ENCODE measurements around the gene ZPBP2.

DNA sequence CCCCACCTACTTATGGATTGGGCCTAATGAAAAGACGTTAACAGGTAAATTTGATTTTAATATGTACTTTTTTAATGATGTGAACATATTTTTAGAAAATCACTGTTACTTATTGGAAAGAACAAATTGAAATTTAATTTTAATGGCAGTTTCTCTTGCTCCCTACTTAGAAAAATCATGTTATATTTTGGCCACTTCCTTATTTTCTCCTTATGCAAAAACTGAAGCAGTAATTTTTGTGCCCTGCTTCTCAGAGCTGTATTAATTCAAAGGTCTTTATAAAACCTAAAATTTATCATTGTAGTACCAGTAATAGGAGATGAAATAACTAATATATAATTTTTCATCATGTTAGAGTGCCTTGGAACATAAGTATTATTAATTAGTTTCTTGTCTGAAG, 2.8 kb downstream of the ZPBP2 start:
- no peak for TF ChIP-seq POLR2A (IDR thresholded peaks at IDR 0.05)
- TF ChIP-seq, protein P1, sequence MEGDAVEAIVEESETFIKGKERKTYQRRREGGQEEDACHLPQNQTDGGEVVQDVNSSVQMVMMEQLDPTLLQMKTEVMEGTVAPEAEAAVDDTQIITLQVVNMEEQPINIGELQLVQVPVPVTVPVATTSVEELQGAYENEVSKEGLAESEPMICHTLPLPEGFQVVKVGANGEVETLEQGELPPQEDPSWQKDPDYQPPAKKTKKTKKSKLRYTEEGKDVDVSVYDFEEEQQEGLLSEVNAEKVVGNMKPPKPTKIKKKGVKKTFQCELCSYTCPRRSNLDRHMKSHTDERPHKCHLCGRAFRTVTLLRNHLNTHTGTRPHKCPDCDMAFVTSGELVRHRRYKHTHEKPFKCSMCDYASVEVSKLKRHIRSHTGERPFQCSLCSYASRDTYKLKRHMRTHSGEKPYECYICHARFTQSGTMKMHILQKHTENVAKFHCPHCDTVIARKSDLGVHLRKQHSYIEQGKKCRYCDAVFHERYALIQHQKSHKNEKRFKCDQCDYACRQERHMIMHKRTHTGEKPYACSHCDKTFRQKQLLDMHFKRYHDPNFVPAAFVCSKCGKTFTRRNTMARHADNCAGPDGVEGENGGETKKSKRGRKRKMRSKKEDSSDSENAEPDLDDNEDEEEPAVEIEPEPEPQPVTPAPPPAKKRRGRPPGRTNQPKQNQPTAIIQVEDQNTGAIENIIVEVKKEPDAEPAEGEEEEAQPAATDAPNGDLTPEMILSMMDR (IDR thresholded peaks at IDR 0.05): no peak

Measured in heart left ventricle (tissue), 13 donors.